NCI-H1092 treated with DMSO at 0.1 percent for 48 hours (cell line): Measurements from ENCODE around the gene ACCSL.

ENCODE experiments used
- DNase-seq: peaks from one replicate; lab custom pipeline; 2025; lab: John Stamatoyannopoulos, UW

Gene ACCSL

DNA sequence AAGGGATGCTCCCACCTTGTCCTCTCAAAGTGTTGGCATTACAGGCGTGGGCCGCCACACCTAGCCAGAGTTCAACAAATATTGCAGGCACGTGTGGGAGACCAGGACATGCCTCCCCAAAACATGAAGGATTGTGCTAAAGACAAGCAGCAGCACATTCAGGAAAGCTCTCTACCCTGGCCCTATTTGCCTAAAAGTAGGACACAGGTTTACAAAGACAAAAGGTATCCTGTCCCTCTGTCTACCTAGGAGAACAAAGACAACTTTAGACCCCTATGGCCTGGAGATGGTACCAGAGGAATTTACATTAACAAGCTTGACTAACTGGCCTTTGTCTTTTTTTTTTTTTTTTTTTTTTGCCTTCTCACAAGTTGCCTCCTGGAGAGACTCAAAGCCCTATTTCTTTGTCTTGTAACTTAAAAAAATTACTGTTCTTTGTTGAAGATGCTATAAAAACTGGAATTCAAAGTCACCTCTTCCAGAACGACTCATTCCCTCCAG lies 17.4 kb downstream of the ACCSL start:
- no peak for DNase-seq

DNA sequence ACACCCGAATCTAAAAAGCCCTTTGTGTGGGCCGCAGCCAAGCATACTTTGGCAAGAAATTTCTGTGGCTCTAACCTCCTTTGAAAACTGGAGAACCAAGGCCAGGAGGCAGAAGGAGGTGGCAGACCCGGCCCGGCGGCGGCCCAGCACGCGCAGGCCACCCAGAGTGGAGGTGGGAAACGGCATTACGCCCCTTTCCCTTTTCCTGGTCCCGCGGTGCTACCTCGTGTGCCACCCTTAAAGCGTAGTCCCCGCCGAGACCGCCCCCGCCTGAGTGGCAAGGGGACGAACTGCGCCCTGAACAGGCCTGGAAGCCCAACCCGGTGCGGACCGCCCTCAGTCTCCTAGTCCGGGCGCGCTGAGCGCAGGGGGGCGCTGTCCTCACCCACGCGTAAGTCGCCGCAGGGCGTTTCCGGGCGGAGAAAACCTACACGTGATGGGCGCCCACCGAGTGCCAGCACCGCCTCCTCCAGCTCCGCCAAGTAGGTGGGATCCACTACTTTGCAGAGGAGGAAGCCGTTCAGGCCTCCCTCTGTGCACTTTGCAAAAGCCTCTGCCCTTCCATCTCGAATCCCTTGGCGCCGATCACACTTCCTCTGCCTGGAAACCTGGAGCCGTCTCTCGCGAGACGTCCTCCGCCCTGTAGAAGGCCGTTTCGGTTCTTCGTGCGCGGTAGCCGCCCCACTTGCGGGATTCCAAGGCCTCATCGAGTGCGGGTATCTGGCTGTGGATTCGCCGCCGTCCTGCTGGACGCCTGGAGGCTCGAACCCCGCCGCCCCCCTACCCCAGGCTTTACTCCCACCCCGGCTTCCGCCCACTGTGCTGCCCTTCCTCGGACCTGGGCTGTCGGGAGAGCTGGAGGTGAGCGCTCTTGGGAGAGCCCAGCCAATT lies 18.3 kb downstream of the ACCSL start, which contains the start of gene ACCS:
Gene ACCS (plus strand): TSS at position 430 of the 891 bp plus-strand sequence. CDS start 1,358 bp downstream, outside the sequence.
- peak; percentile 94 for DNase-seq

DNA sequence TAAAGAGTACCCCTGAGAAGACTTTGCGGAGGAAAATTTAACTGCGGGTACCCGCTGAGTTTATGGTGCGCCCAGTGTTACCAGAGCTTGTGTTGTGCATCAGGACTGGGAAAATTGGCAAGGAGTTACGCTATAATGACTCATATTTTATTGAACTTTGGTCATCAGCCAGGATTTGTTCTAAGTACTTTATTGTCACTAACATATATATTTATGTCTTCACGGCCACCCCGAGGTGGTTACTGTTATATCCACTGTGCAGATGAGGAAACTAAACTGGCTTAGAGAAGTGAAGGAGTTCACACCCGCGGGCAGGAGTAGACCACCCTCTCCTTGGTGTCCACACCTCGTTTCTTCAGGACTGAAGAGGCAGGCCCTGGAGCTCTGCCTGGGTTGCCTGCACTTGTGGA lies 19.0 kb downstream of the ACCSL start:
- DNase-seq, result no peak

DNA sequence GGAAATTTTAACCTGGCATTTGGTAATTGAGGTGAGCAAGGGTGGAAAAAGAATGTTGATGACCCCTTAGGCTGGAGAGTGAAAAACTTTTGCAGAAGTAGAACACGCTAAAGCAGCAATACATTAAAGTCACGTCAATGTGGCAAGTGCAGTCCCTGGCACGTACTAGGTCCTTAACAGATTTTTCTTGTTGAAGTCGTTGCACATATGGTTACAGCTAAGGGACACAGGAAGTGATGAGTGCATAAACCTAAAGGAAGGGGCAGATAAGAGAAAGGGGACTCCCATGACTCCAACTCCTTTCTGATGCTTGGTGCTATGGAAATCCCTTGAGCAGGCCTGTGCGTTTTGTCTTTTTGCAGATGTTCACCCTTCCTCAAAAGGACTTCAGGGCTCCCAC lies 19.5 kb downstream of the ACCSL start:
- DNase-seq, result no peak

DNA sequence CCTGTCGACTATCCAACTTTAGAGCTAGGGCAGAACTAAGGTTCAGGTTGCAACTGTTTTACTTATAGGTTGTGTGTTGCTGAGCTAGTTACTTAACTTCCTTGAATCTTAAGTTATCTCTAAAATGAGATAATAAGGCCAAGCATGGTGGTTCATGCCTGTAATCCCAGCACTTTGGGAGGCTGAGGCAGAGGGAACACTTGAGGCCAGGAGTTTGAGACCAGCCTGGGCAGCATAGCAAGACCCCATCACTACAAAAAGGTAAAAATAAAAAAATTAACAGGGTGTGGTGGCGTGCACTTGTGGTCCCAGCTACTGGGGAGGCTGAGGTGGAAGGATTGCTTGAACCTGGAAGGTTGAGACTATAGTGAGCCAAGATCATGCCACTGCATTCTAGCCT lies 20.4 kb downstream of the ACCSL start:
- DNase-seq, result no peak

DNA sequence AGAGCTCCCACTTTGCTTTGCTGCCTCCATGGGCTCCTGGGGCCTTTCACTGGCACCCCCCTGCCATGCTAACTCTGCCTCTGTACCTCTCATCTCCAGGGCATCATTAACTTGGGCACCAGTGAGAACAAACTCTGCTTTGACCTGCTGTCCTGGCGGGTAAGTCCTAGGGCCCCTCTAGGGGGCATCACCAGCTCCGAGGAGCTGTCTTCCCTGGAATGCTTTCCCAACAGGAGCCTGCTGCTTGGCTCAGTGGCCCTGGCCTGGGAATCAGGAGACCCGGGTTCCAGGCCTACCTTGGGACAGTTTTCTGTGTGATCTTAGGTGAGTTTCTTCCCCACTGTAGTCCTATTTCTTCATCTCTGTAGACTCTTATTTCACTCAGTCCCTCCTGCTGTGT lies 23.4 kb downstream of the ACCSL start:
- no peak for DNase-seq

DNA sequence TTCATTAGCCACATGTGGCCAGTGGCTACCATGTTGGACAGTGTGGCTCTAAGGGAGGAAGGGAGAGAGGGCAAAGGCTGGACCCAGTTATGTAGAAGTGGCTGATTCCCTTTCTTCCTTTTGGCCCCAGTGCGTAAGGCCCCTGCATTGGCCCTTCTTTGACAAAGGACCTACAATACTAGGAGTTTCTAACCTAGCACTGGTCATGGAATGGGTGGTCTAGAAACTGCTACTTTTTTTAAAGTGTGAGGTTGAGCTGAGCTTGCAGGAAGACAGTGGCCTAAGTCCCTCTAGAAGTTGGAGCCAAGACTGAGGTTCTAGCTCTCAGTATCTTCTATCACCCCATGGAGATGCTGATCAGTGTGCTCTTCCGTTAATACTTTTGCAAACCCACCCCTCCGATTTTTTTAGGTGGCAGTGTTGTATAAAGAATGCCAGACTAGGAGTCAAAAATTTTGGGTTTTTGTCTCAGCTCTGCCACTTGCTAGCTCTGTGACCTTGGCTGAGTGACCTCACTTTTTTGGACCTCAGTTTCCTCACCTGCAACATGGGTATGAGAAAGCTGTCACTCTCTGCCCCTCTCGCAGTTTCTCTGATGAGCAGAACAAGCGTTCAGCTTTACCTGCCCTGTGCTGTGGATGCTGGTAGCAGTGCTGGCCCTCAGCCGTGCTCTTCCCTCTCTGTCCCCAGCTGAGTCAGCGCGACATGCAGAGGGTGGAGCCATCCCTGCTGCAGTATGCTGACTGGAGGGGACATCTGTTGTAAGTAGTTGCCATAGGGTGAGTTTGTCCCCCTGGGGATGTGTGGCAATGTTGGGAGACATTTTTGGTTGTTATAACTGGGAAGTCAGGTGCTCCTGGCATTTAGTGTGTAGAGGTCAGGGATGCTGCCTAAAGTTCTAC lies 25.2 kb downstream of the ACCSL start:
- no peak for DNase-seq

DNA sequence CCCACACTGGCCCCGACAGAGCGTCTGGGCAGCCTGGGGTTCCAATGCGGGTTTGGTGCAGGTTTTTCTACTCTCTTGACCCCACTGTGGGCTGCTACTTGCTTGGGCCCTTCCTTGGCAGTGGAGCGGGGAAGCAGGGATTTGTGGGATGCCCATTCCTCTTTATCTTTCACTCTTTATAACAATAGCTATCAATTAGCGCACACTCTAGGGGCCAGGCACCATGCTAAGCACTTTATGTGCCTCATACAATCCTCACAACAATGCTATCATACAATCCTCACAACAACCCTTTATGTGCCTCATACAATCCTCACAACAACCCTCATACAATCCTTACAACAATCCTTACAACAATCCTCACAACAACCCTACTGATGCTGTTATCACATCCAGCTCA lies 31.0 kb downstream of the ACCSL start:
- no peak for DNase-seq

DNA sequence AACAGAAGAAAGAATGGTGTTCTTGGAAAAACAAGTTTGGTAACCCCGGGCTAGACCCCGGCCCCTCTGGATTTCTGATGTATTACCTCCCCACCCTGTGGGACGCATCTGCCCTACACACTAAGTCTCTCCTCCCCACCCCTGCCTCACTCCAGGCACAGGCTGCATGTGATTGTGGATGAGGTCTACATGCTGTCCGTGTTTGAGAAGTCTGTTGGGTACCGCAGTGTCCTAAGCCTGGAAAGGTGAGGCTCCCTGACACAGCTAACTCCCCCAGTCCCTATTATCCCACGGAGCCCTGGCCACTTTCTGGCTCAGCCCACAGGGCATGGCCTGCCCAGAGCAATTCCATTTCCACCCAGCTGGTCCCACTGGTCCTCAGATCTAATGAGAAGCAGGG lies 31.6 kb downstream of the ACCSL start:
- DNase-seq, result no peak

DNA sequence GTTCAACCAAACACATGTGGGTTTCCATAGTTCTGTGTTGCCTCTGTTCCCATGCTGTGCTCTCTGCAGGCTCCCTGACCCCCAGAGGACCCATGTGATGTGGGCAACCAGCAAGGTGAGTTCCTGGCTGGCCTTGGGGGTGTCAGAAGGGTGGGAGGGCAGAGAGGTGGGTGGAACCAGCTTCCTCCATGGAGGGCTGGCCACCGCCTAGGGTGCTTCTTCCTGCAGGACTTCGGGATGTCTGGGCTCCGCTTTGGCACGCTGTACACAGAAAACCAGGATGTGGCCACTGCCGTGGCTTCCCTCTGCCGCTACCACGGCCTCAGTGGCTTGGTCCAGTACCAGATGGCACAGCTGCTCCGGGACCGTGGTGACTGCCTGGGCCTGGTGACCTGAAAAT lies 33.2 kb downstream of the ACCSL start:
- DNase-seq, result no peak

DNA sequence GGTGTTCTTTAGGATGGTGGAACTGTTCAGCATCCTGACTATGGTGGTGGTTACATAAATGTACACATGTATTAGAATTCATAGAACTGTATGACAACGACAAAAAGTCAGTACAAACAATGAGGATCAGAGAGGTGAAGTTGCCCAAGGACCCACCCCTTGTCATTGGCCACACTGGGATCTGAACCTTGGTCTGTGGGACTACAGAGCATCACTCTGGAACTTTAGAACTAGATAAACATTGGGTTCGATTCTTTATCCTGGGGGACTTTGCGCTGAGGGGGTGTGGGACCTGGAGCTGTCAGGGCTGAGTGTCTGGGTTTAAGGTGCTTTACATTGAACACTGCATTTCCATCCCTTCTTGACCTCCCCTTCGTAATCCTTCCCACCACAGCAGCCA lies 34.9 kb downstream of the ACCSL start:
- DNase-seq, result no peak

DNA sequence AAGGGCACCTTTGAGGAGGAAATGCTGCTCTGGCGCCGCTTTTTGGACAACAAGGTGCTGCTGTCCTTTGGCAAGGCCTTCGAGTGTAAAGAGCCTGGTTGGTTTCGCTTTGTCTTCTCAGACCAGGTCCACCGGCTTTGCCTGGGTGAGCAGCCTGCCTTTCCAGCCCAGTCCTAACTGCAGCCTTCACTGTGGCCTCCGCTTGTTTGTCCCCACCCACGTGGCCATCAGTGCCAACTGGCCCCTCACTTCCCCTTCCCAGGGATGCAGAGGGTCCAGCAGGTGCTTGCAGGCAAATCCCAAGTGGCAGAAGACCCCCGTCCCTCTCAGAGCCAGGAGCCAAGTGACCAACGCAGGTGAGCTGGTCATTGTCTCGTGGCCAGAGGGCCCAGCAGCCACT lies 35.7 kb downstream of the ACCSL start:
- no peak for DNase-seq

DNA sequence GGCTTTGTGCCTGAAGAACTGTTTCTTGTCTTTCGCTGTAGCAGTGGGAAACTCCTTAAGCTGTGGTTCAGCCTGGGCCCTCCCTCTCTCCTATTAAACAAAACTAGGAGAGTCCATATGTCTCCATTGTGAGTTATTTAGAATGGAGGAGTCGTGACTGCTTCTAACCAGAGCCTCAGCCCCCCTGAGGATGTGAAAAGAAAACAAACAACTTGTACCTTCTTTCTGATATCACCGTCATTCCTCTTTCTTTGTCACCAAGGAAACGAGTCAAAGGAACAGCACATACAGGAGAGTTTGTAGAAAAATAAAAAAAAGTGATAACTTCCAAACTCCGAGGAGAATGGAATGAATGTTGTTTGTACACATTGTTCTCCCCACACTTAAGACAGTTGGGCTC lies 36.1 kb downstream of the ACCSL start:
- DNase-seq, result no peak

DNA sequence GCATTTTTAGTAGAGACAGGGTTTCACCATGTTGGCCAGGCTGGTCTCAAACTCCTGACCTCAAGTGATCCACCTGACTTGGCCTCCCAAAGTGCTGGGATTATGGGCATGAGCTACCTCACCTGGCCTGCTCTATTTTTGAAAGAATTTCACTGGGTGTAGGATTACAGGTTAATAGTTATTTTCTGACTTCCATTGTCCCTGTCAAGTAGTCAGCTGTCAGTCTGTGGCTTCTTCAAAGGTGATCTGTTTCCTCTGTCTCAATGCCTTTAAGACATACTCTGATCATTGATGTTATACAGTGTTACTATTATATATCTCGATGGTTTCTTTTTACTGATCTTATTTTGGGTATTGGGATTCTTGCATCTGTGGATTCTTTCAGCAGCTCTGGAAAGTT lies 37.5 kb downstream of the ACCSL start:
- DNase-seq, result no peak

DNA sequence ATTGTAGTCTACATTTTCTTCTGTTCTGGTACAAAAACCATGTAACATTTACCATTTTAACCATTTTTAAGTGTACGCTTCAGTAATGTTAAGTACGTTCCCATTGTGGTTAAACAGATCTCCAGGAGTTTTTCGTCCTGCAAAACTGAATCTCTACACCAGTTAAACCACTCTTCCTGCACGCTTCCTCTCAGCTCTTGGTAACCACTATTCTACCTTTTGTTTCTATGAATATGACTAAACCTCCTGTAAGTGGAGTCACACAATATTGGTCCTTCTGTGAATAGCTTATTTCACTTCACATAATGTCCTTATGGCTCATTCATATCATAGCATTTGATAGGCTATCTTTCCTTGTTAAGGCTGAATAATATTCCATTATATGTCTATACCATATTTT lies 40.6 kb downstream of the ACCSL start:
- no peak for DNase-seq

DNA sequence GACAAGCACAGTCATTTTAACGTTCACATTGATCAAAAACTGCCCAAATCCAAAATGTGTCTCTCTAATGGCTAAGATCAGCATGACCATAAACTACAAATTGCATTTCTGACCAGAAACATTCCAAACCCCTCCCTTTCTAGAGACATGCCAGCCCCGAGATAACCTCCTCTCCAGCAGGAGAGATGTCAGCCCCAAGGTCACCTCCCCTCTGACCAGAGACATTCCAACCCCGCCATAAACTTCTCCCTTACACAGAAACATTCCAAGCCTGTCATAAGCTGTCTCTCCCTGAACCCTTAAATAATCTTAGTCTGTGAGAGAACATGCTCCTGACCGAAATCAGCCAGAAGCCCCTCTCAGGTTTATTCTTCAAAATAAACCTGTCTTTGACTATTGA lies 41.1 kb downstream of the ACCSL start:
- DNase-seq, result no peak

DNA sequence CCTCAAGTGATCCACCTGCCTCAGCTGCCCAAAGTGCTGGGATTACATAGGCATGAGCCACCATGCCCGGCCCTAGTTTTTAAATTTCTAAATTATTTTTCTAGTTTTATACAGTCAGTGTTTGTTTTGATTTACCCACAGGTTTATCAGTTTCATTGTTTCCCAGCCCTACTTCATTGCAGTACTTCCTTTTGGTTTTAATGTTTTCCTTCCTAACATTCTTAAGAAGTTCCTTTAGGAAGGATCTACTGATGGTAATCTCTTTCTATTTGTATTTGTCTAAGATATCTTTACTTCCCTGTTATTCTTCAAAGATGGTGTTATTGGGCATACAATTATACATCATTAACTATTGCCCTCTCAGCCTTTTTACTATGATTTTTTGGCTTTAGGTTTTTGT lies 42.8 kb downstream of the ACCSL start:
- DNase-seq, result no peak

DNA sequence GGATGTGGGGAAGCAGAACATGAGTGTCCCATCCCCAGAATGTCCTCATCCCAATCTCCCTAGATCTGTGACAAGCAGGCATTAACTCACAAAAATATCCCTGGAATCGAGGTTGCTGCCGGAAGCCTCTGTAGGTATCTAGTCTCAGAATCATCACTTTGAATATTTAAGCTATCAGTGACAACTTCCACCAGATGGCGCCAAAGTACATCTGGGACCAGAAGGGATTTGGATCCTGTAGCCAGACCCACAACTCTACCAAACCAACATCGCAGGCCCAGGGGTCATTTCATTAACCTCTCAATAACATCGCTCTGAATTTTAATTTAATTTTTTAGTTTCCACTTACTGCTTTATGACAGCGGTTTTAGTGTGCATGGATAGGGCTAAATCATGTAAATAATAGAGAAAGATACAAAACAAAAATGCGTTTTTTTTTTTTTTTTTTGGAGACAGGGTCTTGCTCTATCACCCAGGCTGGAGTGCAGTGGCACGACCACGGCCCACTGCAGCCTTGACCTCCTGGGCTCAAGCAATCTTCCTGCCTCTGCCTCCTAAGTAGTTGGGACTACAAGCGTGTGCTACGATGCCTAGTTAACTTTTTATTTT lies 46.6 kb downstream of the ACCSL start:
- peak; percentile 77 for DNase-seq

DNA sequence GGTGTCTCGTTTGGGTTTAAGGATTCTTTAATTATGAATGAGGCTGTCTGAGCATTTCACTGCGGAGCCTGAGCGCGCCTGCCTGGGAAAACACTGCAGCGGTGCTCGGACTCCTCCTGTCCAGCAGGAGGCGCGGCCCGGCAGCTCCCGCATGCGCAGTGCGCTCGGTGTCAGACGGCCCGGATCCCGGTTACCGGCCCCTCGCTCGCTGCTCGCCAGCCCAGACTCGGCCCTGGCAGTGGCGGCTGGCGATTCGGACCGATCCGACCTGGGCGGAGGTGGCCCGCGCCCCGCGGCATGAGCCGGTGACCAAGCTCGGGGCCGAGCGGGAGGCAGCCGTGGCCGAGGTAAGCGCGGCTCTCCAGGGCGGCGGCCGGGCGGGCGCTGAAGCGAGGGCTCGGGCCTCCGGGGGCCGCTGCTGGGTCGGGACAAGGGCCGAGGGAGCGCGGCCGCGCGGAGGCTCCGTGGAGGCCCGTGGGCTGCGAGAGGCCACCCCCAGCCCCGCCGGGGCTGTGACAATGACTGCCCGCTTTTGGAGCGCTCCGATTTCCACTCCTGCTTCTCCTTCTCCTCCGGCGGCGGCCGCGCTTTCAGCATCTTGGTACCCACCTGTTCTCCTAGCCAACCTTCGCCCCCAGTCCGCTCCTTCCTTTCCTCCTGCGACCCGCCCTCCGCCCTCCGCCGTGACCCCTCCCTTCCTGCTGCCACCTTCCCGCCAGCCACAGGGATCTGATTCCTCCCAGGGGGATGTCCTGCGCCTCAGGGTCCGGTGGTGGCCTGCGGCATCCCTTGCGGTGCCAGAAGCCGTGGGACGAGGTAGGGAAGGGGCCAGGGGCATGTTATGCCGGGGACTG lies 48.0 kb downstream of the ACCSL start, which contains the start of gene EXT2:
Gene EXT2 (plus strand): TSS at position 173 of the 854 bp plus-strand sequence. CDS start 12,035 bp downstream, outside the sequence.
- peak; percentile 84 for DNase-seq

DNA sequence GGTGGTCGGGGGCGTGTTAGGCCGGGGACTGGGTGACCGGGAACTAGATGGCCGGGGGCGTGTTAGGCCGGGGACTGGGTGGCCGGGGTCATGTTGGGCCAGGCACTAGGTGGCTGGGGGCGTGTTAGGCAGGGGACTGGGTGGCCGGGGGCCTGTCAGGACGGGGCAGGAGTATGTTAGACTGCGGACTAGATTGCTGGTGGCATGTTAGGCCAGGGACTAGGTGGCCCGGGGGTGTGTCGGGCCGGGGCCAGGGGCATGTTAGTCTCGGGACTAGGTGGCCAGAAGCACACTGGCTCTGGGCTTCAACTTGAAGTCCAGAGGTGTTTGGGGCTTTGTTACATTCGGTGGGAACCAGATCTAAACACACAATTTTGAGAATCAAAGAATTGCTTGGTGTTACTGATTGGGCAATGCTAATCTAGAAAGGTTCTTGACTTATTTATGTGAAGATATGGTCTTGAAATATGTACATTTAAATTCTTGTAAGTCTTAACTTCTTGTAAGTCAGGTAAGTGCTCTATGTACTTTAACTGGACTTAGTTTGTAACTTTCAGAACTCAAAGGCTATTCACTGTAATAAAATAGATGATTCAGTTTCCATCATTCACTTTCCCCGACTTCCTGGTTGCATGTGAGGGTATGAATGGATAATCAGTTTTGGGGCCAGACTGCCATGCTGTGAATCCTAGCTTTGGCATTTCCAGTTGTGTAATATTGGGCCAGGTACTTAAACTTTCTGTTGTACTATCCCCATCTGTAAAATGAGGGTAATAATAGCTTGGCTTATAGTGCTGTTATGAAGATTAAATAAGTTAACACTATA lies 48.8 kb downstream of the ACCSL start:
- no peak for DNase-seq
